ENCODE data around the gene APOC3.
A peak's percentile ranks its signal among the peaks of the same experiment; 100 is the strongest.

The APOC3 gene

GRCh38 chr11:116829525-116830183 lies at the start of gene APOC3:
APOC3 (plus strand) TSS chr11:116829907; CDS start chr11:116830583, 676 bp downstream.
- in situ Hi-C loops (cut with HindIII; ENCODE audit: low pct_ligation_motif_present, low pct_unique_long_range_greater_than_20kb, low sequenced_read_pairs), result no loop called here
- no peak for DNase-seq

GRCh38 chr11:116782728-116783127 lies 47.0 kb upstream of the APOC3 start:
- in situ Hi-C loops (cut with HindIII; ENCODE audit: low pct_ligation_motif_present, low pct_unique_long_range_greater_than_20kb, low sequenced_read_pairs), result no loop called here
- DNase-seq, result no peak

- no peak for DNase-seq
- in situ Hi-C loops (cut with HindIII; ENCODE audit: low pct_ligation_motif_present, low pct_unique_long_range_greater_than_20kb, low sequenced_read_pairs), result no loop called here
Observed at GRCh38 chr11:116786326-116786725, 43.4 kb upstream of the APOC3 start.

- no peak for DNase-seq
- in situ Hi-C loops (cut with HindIII; ENCODE audit: low pct_ligation_motif_present, low pct_unique_long_range_greater_than_20kb, low sequenced_read_pairs), result no loop called here
Observed at GRCh38 chr11:116786966-116787365, 42.7 kb upstream of the APOC3 start.

- no peak for DNase-seq
- in situ Hi-C loops (cut with HindIII; ENCODE audit: low pct_ligation_motif_present, low pct_unique_long_range_greater_than_20kb, low sequenced_read_pairs), result no loop called here
Observed at GRCh38 chr11:116787436-116787785, 42.3 kb upstream of the APOC3 start.

GRCh38 chr11:116787786-116788486 lies 41.8 kb upstream of the APOC3 start, which contains the start of gene ZPR1:
ZPR1 (minus strand) TSS chr11:116788023; CDS start chr11:116787990, 33 bp downstream.
- peak; percentile 59 for DNase-seq
- in situ Hi-C loops (cut with HindIII; ENCODE audit: low pct_ligation_motif_present, low pct_unique_long_range_greater_than_20kb, low sequenced_read_pairs), result no loop called here

- in situ Hi-C loops (cut with HindIII; ENCODE audit: low pct_ligation_motif_present, low pct_unique_long_range_greater_than_20kb, low sequenced_read_pairs), result no loop called here
- DNase-seq, result no peak
Observed at GRCh38 chr11:116788534-116788933, 41.2 kb upstream of the APOC3 start.

GRCh38 chr11:116788975-116789374 lies 40.7 kb upstream of the APOC3 start:
- DNase-seq, result no peak
- in situ Hi-C loops (cut with HindIII; ENCODE audit: low pct_ligation_motif_present, low pct_unique_long_range_greater_than_20kb, low sequenced_read_pairs), result no loop called here

GRCh38 chr11:116790167-116791001 lies 39.3 kb upstream of the APOC3 start:
- in situ Hi-C loops (cut with HindIII; ENCODE audit: low pct_ligation_motif_present, low pct_unique_long_range_greater_than_20kb, low sequenced_read_pairs), result no loop called here
- DNase-seq, result no peak

- DNase-seq, result peak; percentile 53
- in situ Hi-C loops (cut with HindIII; ENCODE audit: low pct_ligation_motif_present, low pct_unique_long_range_greater_than_20kb, low sequenced_read_pairs), result no loop called here
Observed at GRCh38 chr11:116791002-116791812, 38.5 kb upstream of the APOC3 start.

- in situ Hi-C loops (cut with HindIII; ENCODE audit: low pct_ligation_motif_present, low pct_unique_long_range_greater_than_20kb, low sequenced_read_pairs), result no loop called here
- no peak for DNase-seq
Observed at GRCh38 chr11:116791813-116792143, 37.9 kb upstream of the APOC3 start, which contains the start of gene APOA5. APOA5 (minus strand) TSS chr11:116791879; CDS start chr11:116791860, 19 bp downstream.

GRCh38 chr11:116792144-116792868 lies 37.4 kb upstream of the APOC3 start:
- in situ Hi-C loops (cut with HindIII; ENCODE audit: low pct_ligation_motif_present, low pct_unique_long_range_greater_than_20kb, low sequenced_read_pairs), result no loop called here
- no peak for DNase-seq

- DNase-seq, result peak; percentile 67
- in situ Hi-C loops (cut with HindIII; ENCODE audit: low pct_ligation_motif_present, low pct_unique_long_range_greater_than_20kb, low sequenced_read_pairs), result no loop called here
Observed at GRCh38 chr11:116792869-116793771, 36.6 kb upstream of the APOC3 start.

GRCh38 chr11:116793772-116794097 lies 36.0 kb upstream of the APOC3 start:
- peak; percentile 16 for DNase-seq

GRCh38 chr11:116794851-116795250 lies 34.9 kb upstream of the APOC3 start:
- in situ Hi-C loops (cut with HindIII; ENCODE audit: low pct_ligation_motif_present, low pct_unique_long_range_greater_than_20kb, low sequenced_read_pairs), result no loop called here

More at GRCh38 chr11:116793772-116794097, 36.0 kb upstream of the APOC3 start:
- in situ Hi-C loops (cut with HindIII; ENCODE audit: low pct_ligation_motif_present, low pct_unique_long_range_greater_than_20kb, low sequenced_read_pairs), result no loop called here

GRCh38 chr11:116796548-116796947 lies 33.2 kb upstream of the APOC3 start:
- DNase-seq, result no peak

More at GRCh38 chr11:116794851-116795250, 34.9 kb upstream of the APOC3 start:
- no peak for DNase-seq

GRCh38 chr11:116797816-116798215 lies 31.9 kb upstream of the APOC3 start:
- in situ Hi-C loops (cut with HindIII; ENCODE audit: low pct_ligation_motif_present, low pct_unique_long_range_greater_than_20kb, low sequenced_read_pairs), result no loop called here
- no peak for DNase-seq

More at GRCh38 chr11:116796548-116796947, 33.2 kb upstream of the APOC3 start:
- in situ Hi-C loops (cut with HindIII; ENCODE audit: low pct_ligation_motif_present, low pct_unique_long_range_greater_than_20kb, low sequenced_read_pairs), result no loop called here

Data from ACHN (cell line).